SK-MEL-5 (cell line): ENCODE measurements around the gene KIF24. TPM values are rescaled to one million over a fixed set of nuclear protein-coding genes. Genes with fewer than 3 reads are reported as not detected.

Experiments
- DNase-seq: peaks from one replicate; pipeline ENCODE4 v3.0.0-alpha.2; 2016; ENCODE audit warnings: low read depth, low spot score
- in situ Hi-C: cut with HindIII; loops from 2 replicates; pipeline ENCODE4 v1.10.0; 2016; ENCODE audit warnings: low sequenced_read_pairs, high pct_unique_total_duplicates, low pct_unique_long_range_greater_than_20kb
- small RNA-seq, 2 experiments: library from RNA; depleted of rRNA; stranded (forward); fragments of <200 nt; gene quantifications; one replicate each; pipeline ENCODE3, GENCODE V24; 2014
- total RNA-seq: library from RNA; depleted of rRNA; stranded (reverse); fragments of >200 nt; shearing (Covaris generic); gene quantifications from 2 replicates; pipeline ENCODE4 v1.2.3, GENCODE V29; 2014; rRNA removed

KIF24 gene
- total RNA-seq, 1 experiment from 2014 or later: 2.8 TPM

GRCh38 chr9:34289159-34289558 is 39.9 kb downstream of the KIF24 start:
- no peak for DNase-seq
- in situ Hi-C loops: no loop called here

- in situ Hi-C loops: no loop called here
- no peak for DNase-seq
Observed at GRCh38 chr9:34282096-34282495, 47.0 kb downstream of the KIF24 start.

GRCh38 chr9:34279411-34279810 is 49.7 kb downstream of the KIF24 start:
- no peak for DNase-seq
- in situ Hi-C loops: no loop called here

Small RNA genes lying within 50 kb of the gene (small RNA-seq; reads per million reads assigned to genes)
- 0.02 to 0.19 reads per million in 2 experiments for gene RNU2-50P

Other genes starting within 250 kb of the KIF24 start
- gene DCAF12, start 202.6 kb downstream of the KIF24 start, total RNA-seq: 14.9 and 15.2 TPM in 2 replicates
- gene UBAP1, start 150.2 kb downstream of the KIF24 start, total RNA-seq: 9.8 and 11.2 TPM in 2 replicates
- 14.5 and 17.7 TPM in 2 replicates for gene NUDT2, start 301 bp upstream of the KIF24 start, total RNA-seq
- 0.43 and 0.66 TPM in 2 replicates for gene MYORG, start 47.6 kb upstream of the KIF24 start, total RNA-seq
- 7.4 and 8.2 TPM in 2 replicates for gene FAM219A, start 129.3 kb upstream of the KIF24 start, total RNA-seq
- 0.45 and 0.77 TPM in 2 replicates for gene DNAI1, start 129.5 kb upstream of the KIF24 start, total RNA-seq
- gene ENHO, start 193.7 kb upstream of the KIF24 start, total RNA-seq: 0.43 and 0.92 TPM in 2 replicates